GM19324 (cell line): ENCODE results near the gene HSF2BP.
"Not testable (repeated sequence)": the region's sequence is repeated elsewhere in the genome, so short reads cannot be mapped to it uniquely, and the experiment has no call there.

Source experiments
- ATAC-seq: cut with Tn5 transposase; IDR thresholded peaks from one replicate; pipeline ENCODE4 v1.9.1; 2021; ENCODE audit warnings: mild to moderate bottlenecking, moderate library complexity; ENCODE audit not compliant: unreplicated experiment, low FRiP score

HSF2BP gene

DNA sequence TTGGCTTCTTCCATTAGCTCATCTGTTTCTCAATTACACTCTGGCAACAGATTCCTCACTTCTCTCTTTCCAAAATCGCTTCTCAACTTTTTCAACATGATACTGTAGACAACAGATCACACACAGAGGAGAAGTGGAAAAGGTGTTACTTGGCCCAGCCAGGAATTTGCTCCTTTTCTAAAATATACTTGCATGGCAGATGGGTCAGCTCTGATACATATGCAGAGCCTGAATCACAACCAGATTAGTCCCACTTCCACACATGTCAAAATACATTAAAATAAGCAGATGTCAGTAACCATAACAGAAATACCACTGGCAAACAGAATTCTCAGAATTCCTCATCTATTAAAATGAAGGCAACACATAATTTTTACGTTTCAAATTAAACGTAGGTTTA lies 89.1 kb downstream of the HSF2BP start:
- not testable (repeated sequence) for ATAC-seq

DNA sequence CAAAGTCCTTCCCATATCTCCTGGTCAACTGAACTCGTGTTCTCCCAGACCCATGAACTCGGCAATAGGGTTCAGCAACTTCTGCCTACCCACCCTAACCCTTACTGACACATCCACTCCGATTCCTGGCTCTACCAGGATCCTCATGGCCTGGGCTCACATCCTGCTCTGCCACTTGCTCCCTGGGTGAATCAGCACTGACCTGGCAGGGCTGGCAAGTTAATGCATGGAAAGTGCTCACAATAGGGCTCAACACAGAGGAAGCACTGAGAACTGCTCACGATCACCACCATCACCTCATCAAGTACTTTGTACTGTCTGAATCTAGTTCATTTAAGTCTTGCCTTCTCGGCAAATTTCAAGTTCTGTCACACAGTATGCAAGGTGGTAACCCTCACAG lies 96.8 kb downstream of the HSF2BP start:
- not testable (repeated sequence) for ATAC-seq

DNA sequence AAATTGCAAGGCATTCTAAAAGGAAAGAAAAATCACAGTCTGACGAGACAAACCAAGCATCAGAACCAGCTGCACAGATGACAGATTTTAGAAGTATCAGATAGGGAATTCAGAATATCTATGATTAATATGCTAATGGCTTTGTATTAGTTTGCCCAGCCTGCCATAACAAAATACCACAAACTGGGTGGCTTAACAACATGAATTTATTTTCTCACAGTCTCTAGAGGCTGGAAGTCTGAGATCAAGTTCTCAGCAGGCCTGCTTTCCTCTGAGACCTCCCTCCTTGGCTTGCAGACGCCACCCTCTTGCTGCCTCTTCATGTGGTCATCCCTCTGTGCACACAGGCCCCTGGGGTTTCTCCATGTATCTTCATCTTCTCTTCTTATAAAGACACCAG lies 118.7 kb downstream of the HSF2BP start:
- not testable (repeated sequence) for ATAC-seq

DNA sequence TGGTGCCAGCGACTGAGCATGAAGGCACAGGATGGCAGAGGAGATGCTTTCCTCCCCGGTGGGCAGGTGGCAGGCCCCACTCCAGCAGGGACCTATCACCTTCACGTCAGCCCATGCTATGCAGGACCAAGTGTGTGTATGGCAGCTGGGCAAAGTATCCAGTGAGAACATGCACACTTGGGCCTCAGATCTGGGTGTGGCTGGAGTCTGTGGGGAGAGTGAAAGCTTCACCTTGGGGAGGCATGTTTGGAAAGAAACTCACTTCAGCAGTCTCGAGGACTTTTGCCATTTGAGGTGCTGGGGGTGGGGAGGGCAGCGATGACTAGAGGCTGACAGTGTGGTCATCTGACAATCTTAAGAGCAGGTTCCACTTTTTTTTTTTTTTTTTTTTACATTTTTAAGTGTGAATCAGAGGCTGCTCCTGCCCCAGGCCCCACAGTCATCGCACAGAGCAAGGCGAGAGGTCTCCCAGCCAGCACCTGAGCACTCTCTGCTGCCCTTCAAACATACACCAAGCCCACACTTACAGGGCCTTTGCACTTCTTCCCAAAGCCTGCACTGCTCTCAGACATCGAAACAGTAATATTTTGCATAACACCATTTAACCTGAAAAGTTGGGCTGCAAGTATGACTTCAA lies 136.7 kb downstream of the HSF2BP start:
- ATAC-seq = not testable (repeated sequence)

DNA sequence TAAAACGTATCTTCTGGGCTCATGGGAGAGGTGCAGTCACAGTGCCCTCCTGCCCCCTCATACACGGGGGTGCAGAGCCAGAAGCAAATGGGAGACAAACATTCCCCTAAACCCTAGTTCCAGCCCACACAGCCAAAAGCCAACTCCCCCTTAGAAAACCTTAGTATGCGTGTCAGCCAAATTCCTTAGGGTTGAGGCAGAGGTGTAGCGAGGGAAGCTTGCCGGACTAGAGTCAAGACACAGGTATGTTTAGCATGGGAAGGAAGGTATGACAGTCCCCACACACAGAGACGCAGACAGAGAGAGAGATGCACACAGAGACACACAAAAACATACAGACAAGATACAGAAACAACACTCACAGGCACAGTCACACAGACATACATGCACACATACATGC lies 141.6 kb downstream of the HSF2BP start:
- not testable (repeated sequence) for ATAC-seq

DNA sequence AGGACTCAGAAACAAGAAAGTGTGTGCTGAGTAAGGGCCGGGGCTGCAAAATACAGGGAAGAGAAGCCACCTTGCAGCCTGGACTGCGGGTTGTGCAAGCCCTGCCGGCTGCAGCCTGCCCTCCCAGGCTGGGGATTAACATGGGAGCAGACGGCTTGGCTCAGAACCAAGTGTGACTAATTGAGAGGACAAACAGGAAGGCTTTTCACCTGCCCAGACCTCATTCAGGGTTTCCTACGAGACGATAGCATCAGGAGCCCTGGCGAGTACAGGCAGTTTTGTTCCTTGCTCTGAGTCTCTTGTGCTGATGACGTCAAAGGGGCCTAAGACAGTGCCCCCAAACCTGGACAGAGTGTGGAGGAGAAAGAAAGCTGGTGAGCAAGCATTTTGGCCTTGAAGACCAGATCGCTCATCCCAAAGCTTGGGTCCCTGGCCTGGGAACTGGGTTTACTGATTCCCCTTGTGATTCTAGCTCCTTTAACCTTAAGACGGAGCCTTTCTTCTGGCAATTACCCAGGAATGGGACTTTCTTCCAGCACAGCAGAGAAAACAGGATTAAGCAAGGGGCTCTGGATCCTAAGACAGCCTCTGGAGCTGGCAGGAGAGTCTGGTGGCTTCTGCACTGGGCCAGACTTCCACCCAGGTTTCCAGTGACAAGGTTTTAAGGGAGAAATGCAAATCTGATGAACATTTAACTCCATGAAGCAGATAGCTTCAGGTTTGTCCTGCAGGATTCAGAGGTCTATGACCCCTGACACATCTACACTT lies 142.2 kb downstream of the HSF2BP start:
- ATAC-seq = not testable (repeated sequence)

DNA sequence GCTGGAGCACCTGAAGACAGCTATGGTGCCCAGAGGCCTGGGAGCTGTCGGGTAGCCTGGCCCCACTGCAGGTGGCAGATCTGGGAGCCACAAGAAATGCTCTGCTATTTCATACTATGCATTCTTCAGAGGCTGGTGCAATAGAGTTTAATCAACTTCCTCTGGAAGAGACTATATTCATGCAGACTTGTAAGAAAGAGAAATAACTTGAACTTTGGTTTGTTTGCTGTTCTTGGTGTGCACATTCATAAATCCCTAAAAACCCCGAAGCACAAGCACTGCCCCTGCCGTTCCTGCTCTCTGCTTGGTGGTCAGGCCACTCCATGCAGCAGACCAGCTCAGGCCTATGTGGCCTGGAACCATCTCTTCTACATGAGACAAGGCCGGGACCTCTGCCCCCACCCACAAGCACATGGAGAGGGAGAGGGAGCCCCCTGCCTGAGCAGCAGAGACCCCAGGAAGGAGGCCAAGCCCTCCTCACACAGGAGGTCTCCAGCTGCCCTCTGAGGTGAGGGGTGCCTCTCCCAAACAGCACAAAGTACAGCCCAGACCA lies 142.9 kb downstream of the HSF2BP start:
- not testable (repeated sequence) for ATAC-seq

DNA sequence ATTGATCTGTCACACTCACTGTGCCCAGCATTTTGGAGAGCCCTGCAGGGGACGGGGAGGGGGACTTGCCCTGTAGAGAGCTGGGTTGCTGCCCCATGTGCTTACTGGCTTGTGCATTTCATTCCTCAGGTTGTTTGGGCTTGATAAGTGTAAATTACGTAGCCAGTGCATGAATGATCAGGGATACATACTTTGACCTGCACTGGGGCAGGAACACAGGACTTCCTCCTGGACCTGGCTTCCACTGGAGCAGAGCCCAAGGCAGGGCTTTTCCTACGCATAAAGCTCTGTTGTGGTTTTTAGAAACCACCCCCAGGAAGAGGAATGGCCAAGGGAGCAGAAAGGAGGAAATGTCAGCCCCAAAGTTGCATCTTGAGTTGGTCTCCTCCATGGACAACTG lies 144.5 kb downstream of the HSF2BP start:
- not testable (repeated sequence) for ATAC-seq

DNA sequence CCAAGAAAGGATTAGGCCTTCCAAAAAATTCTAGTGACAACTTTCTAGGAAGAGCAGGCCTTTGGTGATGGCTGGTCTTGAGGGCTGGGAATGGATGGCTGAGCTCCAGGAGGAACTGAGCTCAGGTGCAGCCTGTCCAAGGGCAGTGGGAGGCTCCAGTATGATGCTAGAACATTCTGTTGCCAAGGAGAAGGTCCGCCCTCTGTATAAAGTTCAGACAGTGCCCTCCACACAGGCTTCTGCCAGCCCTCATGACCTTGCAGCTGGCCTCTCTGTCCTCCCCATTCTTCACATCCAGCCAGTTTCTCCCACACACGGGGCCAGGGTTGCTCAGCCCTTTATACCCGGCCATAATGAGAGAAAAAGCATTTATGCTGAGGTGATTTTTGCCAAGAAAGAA lies 146.3 kb downstream of the HSF2BP start:
- not testable (repeated sequence) for ATAC-seq

DNA sequence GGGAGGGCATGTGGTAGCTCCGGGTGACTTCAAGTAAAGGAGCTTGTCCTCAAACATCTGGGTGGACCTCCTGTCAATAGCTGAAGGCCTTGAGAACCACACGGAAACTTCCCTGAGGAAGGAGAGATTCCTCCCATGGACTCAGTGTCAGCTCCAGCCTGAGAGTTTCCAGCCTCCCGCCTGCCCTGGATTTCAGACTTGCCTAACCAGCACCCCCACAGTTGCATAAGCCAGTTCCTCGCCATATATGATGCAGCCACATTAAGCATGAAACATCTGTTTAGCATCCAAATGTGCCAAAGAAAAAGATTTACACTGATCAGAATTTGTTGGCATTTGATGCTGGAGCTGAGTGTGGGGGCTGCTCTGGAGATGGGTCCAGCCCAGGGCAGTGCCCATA lies 148.1 kb downstream of the HSF2BP start:
- not testable (repeated sequence) for ATAC-seq

DNA sequence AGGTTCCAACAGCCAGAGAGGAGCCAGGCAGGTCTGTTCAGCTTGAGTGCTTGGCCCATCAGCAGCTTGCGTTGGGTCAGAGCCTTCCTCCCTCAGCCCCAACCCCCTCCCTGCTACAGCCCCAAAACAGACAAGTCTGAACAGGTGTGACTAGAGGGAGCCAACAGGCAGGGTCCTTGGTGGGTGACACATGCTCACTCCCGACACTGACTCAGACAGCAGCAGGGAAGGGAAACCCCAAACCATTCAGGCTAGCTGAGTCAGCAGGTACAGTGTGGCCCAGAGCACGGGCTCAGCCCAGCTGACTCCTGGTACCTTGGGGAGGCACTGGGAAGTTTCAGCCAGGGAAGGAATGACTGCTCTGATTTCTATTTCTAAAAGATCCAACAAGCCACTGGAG lies 148.6 kb downstream of the HSF2BP start:
- ATAC-seq = not testable (repeated sequence)

DNA sequence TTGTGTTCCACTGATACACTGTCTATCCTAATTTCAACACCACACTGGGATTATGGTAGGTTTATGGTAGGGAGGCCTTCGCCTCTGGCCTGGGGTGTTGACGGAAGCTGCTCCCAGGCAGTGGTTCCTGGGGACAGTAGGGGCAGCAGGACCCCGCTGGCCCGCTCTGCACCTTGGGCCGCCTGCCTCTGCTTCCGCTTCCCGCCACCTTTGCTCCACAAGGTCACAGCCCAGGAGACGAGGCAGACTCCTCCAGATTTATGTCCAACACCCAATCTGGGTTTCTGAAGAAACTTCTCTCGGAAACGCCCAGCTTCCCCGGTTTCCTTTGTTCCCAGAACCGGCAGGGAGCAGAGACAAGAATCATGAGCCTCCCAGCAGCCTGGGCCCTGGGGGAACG lies 155.4 kb downstream of the HSF2BP start:
- not testable (repeated sequence) for ATAC-seq

DNA sequence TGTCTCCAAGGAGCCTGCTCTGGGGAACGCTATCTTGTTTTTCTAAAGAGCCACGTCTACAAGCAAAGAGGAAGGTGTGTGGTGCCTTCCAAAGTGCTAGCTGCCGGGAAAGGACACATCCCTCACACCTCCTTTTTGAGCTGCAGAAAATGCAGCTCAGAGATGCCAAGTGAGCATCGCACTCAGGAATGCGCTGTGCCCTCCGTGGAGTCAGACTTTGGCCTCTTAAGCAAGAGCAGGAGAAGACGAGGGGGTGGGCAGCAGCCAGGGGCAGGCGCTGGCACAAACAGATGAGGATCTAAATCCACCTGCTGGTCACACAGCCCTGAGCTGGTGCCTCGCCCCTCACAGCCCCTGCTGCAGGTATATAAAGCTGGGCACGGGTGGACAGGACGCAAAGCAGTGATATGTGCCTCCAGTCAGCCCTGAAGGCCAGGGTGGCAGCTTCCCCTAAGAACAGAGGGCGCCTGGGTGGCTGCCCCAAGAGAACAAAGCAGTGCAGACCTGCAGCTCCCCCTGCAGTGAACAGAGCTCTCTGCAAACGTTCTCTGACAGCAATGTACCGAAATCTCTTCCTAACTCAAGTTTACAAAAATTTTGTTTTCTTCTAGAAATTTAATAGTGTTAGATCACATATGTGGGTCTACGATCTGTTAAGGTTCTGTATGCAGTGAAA lies 156.1 kb downstream of the HSF2BP start:
- ATAC-seq = not testable (repeated sequence)

DNA sequence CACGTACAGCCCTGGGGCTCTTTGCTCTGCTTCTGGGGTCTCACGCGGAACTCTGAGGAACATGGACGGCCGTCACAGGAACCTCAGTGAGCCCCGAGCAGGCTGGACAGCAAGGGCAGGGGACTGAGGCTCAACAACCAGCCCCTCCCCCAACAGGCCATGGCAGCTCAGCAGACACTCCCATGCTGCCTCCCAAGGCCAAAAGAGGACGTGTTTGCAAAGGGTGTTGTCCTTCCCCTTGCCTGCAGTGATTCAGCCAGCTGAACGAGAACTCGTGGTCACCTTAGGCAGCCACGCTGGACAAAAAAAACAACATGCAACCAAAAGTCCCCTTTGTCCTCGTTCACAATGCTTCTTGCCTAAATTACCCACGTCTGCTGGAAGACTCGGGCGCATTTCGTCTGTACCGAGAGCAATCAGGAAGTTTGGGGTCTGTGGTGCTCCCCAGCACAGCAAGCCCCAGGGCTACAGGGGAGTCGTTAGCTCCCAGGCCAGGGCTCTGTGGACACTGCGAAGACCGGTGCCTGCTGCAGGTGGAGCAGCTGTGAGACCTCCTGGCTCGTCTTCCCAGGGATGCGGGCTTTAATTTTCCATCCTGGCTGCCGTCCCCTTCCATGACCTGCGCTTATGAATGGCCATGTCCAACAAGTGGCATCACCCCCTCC lies 156.7 kb downstream of the HSF2BP start:
- ATAC-seq = not testable (repeated sequence)

DNA sequence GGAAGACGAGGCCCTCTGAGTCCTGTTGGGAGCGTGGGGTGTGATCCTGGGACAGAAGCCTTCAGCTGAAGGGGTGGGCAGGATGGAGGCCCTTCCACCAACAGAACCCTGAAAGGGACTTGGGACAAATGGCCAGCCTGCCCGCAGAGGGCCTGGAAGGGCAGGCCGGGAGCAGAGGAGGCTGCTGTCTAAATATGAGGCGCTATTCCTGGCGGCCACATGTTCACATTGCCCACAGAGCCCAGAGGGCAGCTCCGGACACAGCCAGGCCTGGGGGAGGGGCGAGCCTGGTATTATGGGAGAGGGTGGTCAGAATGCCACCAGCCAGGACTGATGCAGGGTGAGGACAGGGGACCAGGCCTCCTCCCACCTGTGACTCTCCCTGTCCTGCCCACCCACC lies 160.4 kb downstream of the HSF2BP start:
- ATAC-seq = not testable (repeated sequence)

DNA sequence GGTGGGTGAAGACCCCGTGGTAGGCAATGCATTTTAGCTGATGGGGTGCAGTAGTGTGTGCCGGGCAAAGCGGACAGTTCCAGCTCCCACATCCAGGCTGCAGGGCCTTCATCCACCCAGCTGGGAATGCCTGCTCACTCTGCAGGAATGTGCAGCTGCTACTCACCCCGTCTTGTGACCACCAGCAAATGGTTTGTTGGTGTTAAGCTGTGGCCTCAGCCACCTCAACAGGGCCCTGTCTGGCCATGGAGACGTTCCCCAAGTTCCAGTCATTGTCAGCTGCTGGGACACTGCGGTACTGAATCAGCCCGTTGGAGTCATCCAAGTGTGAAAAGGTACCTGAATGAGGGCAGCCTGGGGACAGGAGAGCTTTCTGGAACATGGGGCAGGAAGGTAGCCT lies 161.2 kb downstream of the HSF2BP start:
- ATAC-seq = not testable (repeated sequence)

DNA sequence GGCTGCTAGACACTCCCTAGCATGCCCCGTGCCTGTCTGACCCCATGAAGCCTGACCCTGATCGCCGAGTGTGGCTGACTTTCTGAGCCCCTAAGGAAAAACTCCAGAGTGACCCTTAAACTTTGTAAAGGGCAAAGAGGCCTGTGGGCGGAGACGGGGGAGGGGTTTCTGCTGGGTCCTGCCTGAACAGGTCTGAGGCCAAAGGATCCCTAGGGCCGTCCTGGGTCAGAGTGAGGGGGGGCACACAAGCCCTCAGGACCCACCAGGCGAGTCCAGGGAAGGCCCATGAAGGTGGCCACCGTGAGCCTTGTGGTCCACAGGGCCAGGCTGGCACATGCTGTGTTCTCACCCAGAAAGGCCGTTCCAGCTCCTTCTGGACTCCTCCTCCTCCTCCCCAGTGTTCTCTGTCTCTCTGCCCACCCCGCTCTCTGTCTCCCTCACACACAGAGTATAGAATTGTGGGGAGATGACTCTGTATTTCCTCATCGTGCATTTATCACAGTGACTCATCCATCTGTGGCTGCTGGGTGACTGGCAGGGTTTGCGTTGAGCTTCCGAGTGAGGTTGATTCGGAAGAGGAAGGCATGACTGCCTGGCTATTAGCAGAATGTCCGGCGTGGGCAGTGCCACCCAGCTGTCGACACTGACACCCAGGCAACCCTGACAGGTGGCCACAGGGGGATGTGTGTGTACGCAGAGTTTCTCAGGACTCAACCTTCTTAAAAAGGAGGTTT lies 164.8 kb downstream of the HSF2BP start:
- not testable (repeated sequence) for ATAC-seq

DNA sequence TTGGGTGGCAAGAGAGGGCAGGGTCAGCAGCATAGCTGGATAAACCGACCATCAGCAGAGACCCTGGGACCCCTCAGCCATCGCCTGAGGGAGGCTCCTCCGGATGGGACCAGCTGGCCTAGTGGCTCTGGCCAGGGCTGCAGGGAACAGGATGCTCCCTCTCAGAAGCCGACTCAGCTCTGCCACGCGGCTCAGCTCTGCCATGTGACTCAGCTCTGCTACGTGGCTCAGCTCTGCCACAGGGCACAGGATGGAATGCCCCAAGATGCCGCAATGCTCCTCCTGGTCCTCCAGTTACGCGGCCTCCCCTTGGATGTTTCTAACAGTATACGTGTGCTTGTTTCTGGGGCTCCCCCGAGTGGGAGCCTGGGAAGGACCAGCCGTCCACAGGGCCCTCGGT lies 165.8 kb downstream of the HSF2BP start:
- not testable (repeated sequence) for ATAC-seq

DNA sequence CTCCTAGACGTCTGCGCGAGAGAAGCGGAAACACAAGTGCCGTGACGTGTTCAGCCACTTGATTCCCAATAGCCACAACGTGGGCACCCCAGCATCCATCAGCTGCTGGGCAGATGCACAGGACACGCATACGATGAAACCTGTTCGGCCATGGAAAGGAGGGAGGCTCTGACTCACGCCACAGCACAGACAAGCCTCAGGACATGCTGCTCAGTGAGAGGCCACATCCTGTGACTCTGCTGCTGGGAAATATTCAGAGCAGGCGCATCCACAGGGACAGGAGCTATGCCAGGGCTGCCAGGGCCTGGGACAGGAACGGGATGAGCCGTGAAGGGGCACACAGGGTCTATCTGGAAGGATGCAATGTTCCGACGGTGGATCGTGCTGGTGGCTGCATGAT lies 171.1 kb downstream of the HSF2BP start:
- ATAC-seq = not testable (repeated sequence)

DNA sequence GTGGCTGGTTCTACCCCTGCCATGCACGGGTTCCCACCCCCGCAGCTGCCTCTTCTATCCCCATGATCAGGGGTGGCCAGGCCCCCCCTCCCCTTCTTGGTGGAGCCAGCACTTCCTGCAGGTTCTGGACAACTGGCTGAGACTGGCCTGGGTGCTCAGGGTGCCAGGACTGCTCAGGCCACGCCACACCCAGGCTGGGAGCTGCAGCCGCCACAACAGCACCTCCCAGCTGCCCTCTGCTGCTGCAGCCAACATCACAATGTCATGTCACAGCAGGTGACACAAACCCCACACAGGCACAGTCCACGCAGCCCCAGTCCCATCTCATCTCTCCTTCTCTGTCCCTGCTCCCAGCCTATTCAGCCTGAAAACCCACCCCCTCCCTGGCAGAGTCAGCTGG lies 173.2 kb downstream of the HSF2BP start:
- ATAC-seq = not testable (repeated sequence)
